ENCODE data around the gene PIGBOS1. TPM values are rescaled to one million over a fixed set of nuclear protein-coding genes. Genes with fewer than 3 reads are reported as not detected.

Gene PIGBOS1
- total RNA-seq, 1 donor from 2014 or later: 6.4 TPM

GRCh38 chr15:55360256-55360655 lies 41.3 kb upstream of the PIGBOS1 start:
- no peaks in the 10 kb centered on the region for H3K4me1 ChIP-seq
- H3K27me3 ChIP-seq: no peaks in the 10 kb centered on the region
- peaks cover 0 to 4% of the 10 kb centered on the region in 2 donors for H3K36me3 ChIP-seq
- TF ChIP-seq CTCF (IDR thresholded peaks at IDR 0.05): no peak
- H3K9me3 ChIP-seq: no peaks in the 10 kb centered on the region
- no peak overlapping the region for H3K27ac ChIP-seq
- DNase-seq (ENCODE audit: extremely low spot score in 2 of 2): no peak
- intact Hi-C loops (cut with DNase I): no loop called here
- no peak overlapping the region for H3K4me3 ChIP-seq

GRCh38 chr15:55358471-55358870 lies 39.5 kb upstream of the PIGBOS1 start:
- H3K9me3 ChIP-seq: no peaks in the 10 kb centered on the region
- H3K4me3 ChIP-seq: no peak overlapping the region
- intact Hi-C loops (cut with DNase I): no loop called here
- TF ChIP-seq POLR2A (IDR thresholded peaks at IDR 0.05) (no peak), CTCF (IDR thresholded peaks at IDR 0.05) (no peak), POLR2AphosphoS5 (IDR thresholded peaks at IDR 0.05; ENCODE audit: insufficient read depth in 1 of 2, low read depth in 1 of 2) (no peak)
- H3K36me3 ChIP-seq: peaks cover 0 to 5% of the 10 kb centered on the region in 2 donors
- no peaks in the 10 kb centered on the region for H3K4me1 ChIP-seq
- DNase-seq (ENCODE audit: extremely low spot score in 2 of 2): no peak
- no peaks in the 10 kb centered on the region for H3K27me3 ChIP-seq
- no peak overlapping the region for H3K27ac ChIP-seq

- TF ChIP-seq CTCF (IDR thresholded peaks at IDR 0.05) (no peak), POLR2AphosphoS5 (IDR thresholded peaks at IDR 0.05; ENCODE audit: insufficient read depth in 1 of 2, low read depth in 1 of 2) (no peak), POLR2A (IDR thresholded peaks at IDR 0.05) (no peak)
- H3K9me3 ChIP-seq: no peaks in the 10 kb centered on the region
- no peaks in the 10 kb centered on the region for H3K4me1 ChIP-seq
- H3K27ac ChIP-seq: no peak overlapping the region
- H3K36me3 ChIP-seq: peaks cover 0 to 5% of the 10 kb centered on the region in 2 donors
- DNase-seq (ENCODE audit: extremely low spot score in 2 of 2): no peak
- H3K4me3 ChIP-seq: no peak overlapping the region
- no peaks in the 10 kb centered on the region for H3K27me3 ChIP-seq
- intact Hi-C loops (cut with DNase I): no loop called here
Measured at GRCh38 chr15:55357774-55358173, 38.9 kb upstream of the PIGBOS1 start.

GRCh38 chr15:55356985-55357585 lies 38.2 kb upstream of the PIGBOS1 start:
- Histone ChIP-seq H3K36me3 (peaks cover 0 to 5% of the 10 kb centered on the region in 2 donors), H3K27ac (no peak overlapping the region), H3K4me3 (no peak overlapping the region), H3K4me1 (no peaks in the 10 kb centered on the region), H3K9me3 (no peaks in the 10 kb centered on the region), H3K27me3 (no peaks in the 10 kb centered on the region)
- intact Hi-C loops (cut with DNase I): no loop called here
- DNase-seq (ENCODE audit: extremely low spot score in 2 of 2): no peak
- TF ChIP-seq CTCF (IDR thresholded peaks at IDR 0.05): no peak
- no peak for TF ChIP-seq POLR2AphosphoS5 (IDR thresholded peaks at IDR 0.05; ENCODE audit: insufficient read depth in 1 of 2, low read depth in 1 of 2)
- TF ChIP-seq POLR2A (IDR thresholded peaks at IDR 0.05): no peak

GRCh38 chr15:55353025-55353424 lies 34.1 kb upstream of the PIGBOS1 start:
- Histone ChIP-seq H3K36me3 (peaks cover 0 to 12% of the 10 kb centered on the region in 2 donors), H3K27me3 (no peaks in the 10 kb centered on the region), H3K27ac (no peak overlapping the region), H3K9me3 (no peaks in the 10 kb centered on the region), H3K4me1 (no peaks in the 10 kb centered on the region), H3K4me3 (no peak overlapping the region)
- no peak for TF ChIP-seq CTCF (IDR thresholded peaks at IDR 0.05)
- TF ChIP-seq POLR2AphosphoS5 (IDR thresholded peaks at IDR 0.05; ENCODE audit: insufficient read depth in 1 of 2, low read depth in 1 of 2): no peak
- TF ChIP-seq POLR2A (IDR thresholded peaks at IDR 0.05): no peak
- DNase-seq (ENCODE audit: extremely low spot score in 2 of 2): no peak
- intact Hi-C loops (cut with DNase I): no loop called here
